Measurements from ENCODE around the gene EARS2.

EARS2 gene

DNA sequence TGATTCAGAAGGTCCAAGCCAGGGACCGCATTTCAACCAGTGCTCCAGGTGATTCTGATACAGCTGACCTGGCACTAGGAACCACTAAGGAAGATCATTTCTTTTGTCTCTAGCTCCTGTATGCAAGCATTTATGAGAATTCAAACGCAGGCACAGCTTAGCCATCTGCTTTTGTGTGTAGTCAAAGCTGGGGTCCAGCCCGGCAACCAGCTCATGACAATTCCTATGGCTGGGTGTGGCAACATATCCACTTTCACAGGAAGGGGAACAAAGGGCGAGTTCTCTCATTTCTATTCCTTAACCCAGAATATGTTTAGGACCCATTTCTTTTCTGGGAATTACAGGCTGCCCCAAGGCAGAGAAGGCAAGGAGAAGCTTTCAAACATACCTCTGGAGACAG, 76.9 kb downstream of the EARS2 start:
- DNase-seq (ENCODE audit: low spot score), result no peak

DNA sequence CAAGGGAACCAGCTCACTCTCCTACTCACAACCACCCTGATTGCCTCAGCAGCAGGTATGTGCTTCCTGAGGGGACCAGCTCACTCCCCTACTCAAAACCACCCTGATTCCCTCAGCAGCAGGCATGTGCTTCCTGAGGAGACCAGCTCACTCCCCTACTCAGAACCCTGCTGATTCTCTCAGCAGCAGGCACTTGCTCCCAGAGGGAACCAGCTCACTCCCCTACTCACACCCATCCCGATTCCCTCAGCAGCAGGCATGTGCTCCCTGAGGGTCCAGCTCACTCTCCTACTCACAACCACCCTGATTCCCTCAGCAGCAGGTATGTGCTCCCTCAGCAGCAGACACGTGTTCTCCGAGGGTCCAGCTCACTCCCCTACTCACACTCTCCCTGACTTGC, 78.0 kb downstream of the EARS2 start:
- no peak for DNase-seq (ENCODE audit: low spot score)

DNA sequence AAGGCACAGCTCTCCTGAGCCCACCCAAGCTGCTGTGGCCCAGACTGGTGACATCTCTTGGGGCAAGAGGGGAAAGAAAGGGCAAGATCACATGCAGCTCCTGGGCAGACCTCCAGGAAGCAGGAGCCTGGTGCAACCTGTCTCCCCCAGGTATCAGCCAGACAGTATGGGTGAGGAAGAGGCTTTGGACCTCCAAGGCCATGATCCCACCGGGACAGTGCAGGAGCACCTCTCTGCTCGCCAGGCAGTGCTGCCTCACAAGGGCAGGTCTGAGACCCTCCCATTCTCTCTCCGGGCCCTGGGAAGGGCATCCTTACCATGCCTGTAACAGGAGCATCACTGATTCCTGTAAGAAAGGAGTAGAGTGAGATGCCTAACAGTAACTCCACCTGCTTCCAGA, 78.6 kb downstream of the EARS2 start:
- no peak for DNase-seq (ENCODE audit: low spot score)

DNA sequence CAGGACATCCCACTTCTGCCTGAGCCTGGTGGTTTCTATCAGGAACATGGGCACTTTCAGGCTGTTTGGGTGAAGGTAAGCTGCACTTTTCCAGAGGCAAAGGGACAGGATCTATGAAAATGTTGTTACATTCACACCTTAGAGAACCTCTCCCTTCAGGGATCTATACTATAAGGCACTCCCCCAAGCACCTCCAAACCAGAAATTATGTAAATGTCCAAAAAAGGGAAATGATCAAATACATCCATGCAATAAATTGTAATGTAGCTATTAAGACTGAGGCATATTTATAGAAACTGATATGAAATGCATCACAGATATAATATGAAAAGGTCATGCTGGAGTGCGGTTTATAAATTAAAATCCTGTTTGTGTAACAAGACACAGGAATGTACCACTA, 80.9 kb downstream of the EARS2 start:
- no peak for DNase-seq (ENCODE audit: low spot score)
